NCI-H2029 (cell line): ENCODE data around the gene ABHD17A.

Source experiments
- DNase-seq: peaks from one replicate; lab custom pipeline; 2025; lab: John Stamatoyannopoulos, UW

ABHD17A gene

GRCh38 chr19:1885398-1886119 is at the start of gene ABHD17A:
ABHD17A (minus strand) TSS chr19:1885496; CDS start chr19:1881566, 3,930 bp downstream.
- peak; percentile 90 for DNase-seq

- no peak for DNase-seq
Measured at GRCh38 chr19:1933942-1934341, 48.6 kb upstream of the ABHD17A start.

GRCh38 chr19:1933244-1933643 is 47.9 kb upstream of the ABHD17A start:
- no peak for DNase-seq

GRCh38 chr19:1932395-1932794 is 47.1 kb upstream of the ABHD17A start:
- no peak for DNase-seq

- DNase-seq, result no peak
Measured at GRCh38 chr19:1931445-1931844, 46.1 kb upstream of the ABHD17A start.

GRCh38 chr19:1929021-1929742 is 43.9 kb upstream of the ABHD17A start:
- peak; percentile 71 for DNase-seq

- no peak for DNase-seq
Measured at GRCh38 chr19:1925544-1925943, 40.2 kb upstream of the ABHD17A start.

- no peak for DNase-seq
Measured at GRCh38 chr19:1924320-1924961, 39.1 kb upstream of the ABHD17A start.

- DNase-seq, result no peak
Measured at GRCh38 chr19:1923319-1923718, 38.0 kb upstream of the ABHD17A start.

GRCh38 chr19:1922803-1923202 is 37.5 kb upstream of the ABHD17A start:
- DNase-seq, result no peak

- no peak for DNase-seq
Measured at GRCh38 chr19:1921825-1922224, 36.5 kb upstream of the ABHD17A start.

GRCh38 chr19:1921326-1921725 is 36.0 kb upstream of the ABHD17A start:
- DNase-seq, result no peak

- DNase-seq, result no peak
Measured at GRCh38 chr19:1920644-1921043, 35.3 kb upstream of the ABHD17A start.

- no peak for DNase-seq
Measured at GRCh38 chr19:1918975-1919374, 33.7 kb upstream of the ABHD17A start.

GRCh38 chr19:1917926-1918325 is 32.6 kb upstream of the ABHD17A start:
- DNase-seq, result no peak

- DNase-seq, result no peak
Measured at GRCh38 chr19:1917146-1917545, 31.9 kb upstream of the ABHD17A start.

- DNase-seq, result no peak
Measured at GRCh38 chr19:1914826-1915341, 29.6 kb upstream of the ABHD17A start.

- no peak for DNase-seq
Measured at GRCh38 chr19:1913781-1914577, 28.7 kb upstream of the ABHD17A start.

- no peak for DNase-seq
Measured at GRCh38 chr19:1912760-1913505, 27.6 kb upstream of the ABHD17A start.

- no peak for DNase-seq
Measured at GRCh38 chr19:1911995-1912394, 26.7 kb upstream of the ABHD17A start.

GRCh38 chr19:1911098-1911497 is 25.8 kb upstream of the ABHD17A start:
- no peak for DNase-seq
